D721Med (cell line): ENCODE data around the gene KRTAP4-5.
"Not testable (repeated sequence)": the region's sequence is repeated elsewhere in the genome, so short reads cannot be mapped to it uniquely, and the experiment has no call there.

Experiments
- DNase-seq: peaks from one replicate; pipeline ENCODE4 v3.0.0; 2011; ENCODE audit warnings: low spot score; ENCODE audit not compliant: insufficient read length
- FAIRE-seq: peaks from 2 replicates; lab custom pipeline; 2011; peaks lifted over from hg19 to GRCh38; lab: Jason Lieb, UNC
- TF ChIP-seq, protein P1 (sequence below): IDR thresholded peaks from 2 replicates; pipeline ENCODE4 v1.5.1; 2012; ENCODE audit warnings: mild to moderate bottlenecking, control low read depth; ENCODE audit not compliant: insufficient read depth; ENCODE audit errors: missing control alignments

KRTAP4-5 gene

DNA sequence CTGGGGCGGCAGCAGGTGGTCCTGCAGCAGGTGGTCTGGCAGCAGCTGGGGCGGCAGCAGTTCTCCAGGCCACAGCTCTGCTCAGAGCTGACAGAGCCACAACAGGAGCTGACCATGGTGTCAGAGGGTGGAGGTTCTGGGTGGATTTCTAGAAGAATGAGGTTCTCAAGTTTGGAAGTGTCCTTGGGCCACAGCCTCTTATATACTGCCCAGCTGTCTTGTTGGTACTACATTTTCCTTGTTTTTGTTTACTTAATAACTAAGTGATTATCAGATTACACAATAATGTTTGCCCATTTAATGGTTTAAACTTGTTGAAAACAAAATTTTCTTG is at the start of gene KRTAP4-5:
Gene KRTAP4-5 (minus strand): TSS at position 174 of the 334 bp plus-strand sequence. CDS start 58 bp downstream, at position 116.
- TF ChIP-seq, protein P1, sequence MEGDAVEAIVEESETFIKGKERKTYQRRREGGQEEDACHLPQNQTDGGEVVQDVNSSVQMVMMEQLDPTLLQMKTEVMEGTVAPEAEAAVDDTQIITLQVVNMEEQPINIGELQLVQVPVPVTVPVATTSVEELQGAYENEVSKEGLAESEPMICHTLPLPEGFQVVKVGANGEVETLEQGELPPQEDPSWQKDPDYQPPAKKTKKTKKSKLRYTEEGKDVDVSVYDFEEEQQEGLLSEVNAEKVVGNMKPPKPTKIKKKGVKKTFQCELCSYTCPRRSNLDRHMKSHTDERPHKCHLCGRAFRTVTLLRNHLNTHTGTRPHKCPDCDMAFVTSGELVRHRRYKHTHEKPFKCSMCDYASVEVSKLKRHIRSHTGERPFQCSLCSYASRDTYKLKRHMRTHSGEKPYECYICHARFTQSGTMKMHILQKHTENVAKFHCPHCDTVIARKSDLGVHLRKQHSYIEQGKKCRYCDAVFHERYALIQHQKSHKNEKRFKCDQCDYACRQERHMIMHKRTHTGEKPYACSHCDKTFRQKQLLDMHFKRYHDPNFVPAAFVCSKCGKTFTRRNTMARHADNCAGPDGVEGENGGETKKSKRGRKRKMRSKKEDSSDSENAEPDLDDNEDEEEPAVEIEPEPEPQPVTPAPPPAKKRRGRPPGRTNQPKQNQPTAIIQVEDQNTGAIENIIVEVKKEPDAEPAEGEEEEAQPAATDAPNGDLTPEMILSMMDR, result no peak
- no peak for DNase-seq
- no peak for FAIRE-seq

DNA sequence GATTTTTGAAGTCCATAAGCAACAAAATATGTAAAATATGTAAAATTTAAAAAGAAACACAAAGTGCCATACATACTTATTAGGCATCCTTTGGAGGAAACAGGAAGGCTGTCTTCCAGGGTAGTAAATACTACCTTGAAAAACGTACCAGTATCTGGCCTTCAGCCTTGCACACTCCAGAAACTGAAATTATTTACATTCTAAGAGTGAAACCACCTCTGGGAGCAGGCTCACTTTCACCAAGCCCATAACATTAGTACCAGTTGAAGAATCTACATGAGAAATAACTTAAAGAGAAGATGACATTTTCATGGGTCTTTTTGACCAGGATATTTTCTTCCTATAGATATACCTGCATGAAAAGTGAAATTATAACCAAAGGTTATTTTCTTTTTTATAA is 46.4 kb upstream of the KRTAP4-5 start:
- TF ChIP-seq, protein P1, result no peak
- FAIRE-seq (no peak), DNase-seq (no peak)

DNA sequence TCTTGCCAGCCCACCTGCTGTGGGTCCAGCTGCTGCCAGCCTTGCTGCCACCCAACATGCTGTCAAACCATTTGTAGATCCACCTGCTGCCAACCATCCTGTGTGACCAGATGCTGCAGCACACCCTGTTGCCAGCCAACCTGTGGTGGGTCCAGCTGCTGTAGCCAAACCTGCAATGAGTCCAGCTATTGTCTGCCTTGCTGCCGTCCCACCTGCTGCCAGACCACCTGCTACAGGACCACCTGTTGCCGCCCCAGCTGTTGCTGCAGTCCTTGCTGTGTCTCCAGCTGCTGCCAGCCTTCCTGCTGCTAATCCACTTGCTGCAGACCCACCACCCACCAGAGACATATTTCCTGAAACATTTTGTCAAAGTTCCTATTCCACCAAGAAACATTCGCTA is 40.7 kb upstream of the KRTAP4-5 start:
- no peak for FAIRE-seq
- TF ChIP-seq, protein P1, result no peak
- DNase-seq, result no peak

GRCh38 chr17:41189837-41190318 is 40.3 kb upstream of the KRTAP4-5 start, which contains the start of gene KRTAP9-1:
Gene KRTAP9-1, plus strand, starts transcription at chr17:41189887. Its CDS starts 0 bp downstream, at chr17:41189887.
- FAIRE-seq, DNase-seq: not testable (repeated sequence)

- TF ChIP-seq, protein P1, result no peak
- no peak for FAIRE-seq
These were observed 37.2 kb upstream of the KRTAP4-5 start for GRCh38 chr17:41186872-41187271.

DNA sequence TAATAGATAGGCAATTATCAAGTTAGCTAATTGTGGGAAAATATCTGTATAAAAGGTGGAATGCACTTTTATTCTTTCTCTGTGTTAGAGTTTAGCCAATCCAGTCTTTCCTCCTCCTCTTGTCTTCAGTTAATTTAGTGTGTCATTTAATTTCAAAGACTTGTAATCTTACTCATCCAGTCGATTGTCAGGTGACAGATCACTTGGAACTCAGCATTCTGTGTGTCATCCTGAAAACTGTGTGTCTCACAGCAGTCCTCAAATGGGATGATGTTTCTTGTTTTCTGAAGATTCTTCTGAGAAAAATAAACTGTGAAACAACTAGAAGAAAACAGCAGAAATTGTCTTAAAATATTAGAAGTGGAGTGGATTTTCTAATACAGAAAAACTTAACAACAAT is 35.4 kb upstream of the KRTAP4-5 start:
- FAIRE-seq, result no peak

More at GRCh38 chr17:41186872-41187271, 37.2 kb upstream of the KRTAP4-5 start:
- no peak for DNase-seq

GRCh38 chr17:41184480-41184961 is 34.9 kb upstream of the KRTAP4-5 start, which contains the start of gene KRTAP4-1:
Gene KRTAP4-1, minus strand, starts transcription at chr17:41184911. Its CDS starts 57 bp downstream, at chr17:41184854.
- TF ChIP-seq, protein P1, result no peak
- FAIRE-seq, result no peak
- no peak for DNase-seq

More for the DNA sequence above, 35.4 kb upstream of the KRTAP4-5 start:
- no peak for DNase-seq
- TF ChIP-seq, protein P1, result no peak
